GM11168 (cell line): ENCODE results near the gene DISP3.

Source experiments
- in situ Hi-C: fragments of 300-500 bp; cut with MboI; formaldehyde crosslinking; loops from one replicate; pipeline ENCODE4 v1.12.0; 2022; ENCODE audit warnings: low sequenced_read_pairs; ENCODE audit not compliant: unreplicated experiment

The DISP3 gene

GRCh38 chr1:11504599-11504998 lies 25.6 kb downstream of the DISP3 start:
- in situ Hi-C loops: no loop called here

GRCh38 chr1:11505591-11506538 lies 26.9 kb downstream of the DISP3 start:
- in situ Hi-C loops: no loop called here

GRCh38 chr1:11507309-11507708 lies 28.4 kb downstream of the DISP3 start:
- in situ Hi-C loops: no loop called here

DNA sequence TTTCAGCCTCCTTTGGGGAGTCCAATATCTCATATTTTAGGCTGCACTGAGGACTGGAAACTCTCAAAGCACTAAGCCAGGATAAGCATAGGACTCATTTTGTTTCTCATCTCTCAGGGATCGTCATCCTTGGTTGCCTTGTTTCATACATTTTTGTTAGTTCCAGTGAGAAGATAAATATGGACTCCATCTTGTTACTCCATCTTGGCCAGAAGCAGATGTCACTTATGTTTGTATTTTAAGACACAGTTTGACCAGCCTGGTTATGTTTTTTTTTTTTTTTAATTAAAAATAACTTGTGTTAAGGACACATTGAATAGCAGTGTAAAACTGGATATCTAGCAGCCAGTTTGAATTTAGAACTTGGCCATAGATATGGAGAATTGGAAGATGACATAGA lies 34.7 kb downstream of the DISP3 start:
- in situ Hi-C loops: no loop called here

DNA sequence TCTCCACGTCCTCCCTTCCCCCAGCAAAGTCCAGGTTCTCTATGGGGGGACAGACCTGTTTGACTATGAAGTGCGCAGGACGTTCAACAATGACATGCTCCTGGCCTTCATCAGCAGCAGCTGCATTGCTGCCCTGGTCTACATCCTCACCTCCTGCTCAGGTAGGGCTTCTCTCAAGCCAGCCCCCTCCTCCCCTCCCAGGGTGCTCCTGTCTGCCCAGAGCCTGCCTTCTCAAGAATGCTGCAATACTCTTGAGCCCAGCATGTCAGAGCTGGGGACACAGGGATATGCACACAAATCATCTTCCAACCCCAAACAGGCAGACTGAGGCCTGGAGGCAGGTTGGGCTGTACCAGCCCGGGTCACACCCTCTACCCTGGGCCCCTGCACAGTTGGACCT lies 35.4 kb downstream of the DISP3 start:
- in situ Hi-C loops: no loop called here

- in situ Hi-C loops: no loop called here
Observed at GRCh38 chr1:11515368-11516300, 36.7 kb downstream of the DISP3 start.

DNA sequence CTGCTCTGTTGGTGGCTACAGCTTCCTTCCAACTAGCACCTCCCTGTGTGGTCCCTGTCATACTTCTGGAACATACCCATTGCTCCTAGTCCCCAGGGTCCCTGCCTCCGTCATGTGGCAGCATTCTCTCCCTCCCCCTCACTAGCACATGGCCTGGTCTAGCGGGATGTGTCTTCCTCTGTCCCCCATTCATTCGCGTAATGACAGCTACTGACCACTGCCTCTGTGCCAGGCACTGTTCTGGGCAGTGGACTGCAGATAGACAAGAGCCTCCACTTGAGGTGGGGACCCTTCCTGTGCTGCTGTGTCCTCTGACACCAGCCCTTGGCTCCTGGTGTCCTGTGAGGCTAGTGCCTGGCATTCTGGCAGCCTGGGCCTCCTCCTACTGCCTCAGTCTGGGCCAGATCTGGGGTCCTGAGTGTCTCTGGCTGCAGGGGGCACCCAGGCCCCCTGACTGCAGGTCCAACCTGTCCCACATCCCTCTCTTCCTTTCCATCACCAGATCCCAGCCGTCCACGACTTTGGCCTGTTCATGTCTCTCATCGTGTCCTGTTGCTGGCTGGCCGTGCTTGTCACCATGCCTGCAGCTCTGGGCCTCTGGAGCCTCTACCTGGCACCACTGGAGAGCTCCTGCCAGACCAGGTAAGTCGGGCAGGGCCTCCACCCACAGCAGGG lies 38.1 kb downstream of the DISP3 start:
- in situ Hi-C loops: no loop called here

DNA sequence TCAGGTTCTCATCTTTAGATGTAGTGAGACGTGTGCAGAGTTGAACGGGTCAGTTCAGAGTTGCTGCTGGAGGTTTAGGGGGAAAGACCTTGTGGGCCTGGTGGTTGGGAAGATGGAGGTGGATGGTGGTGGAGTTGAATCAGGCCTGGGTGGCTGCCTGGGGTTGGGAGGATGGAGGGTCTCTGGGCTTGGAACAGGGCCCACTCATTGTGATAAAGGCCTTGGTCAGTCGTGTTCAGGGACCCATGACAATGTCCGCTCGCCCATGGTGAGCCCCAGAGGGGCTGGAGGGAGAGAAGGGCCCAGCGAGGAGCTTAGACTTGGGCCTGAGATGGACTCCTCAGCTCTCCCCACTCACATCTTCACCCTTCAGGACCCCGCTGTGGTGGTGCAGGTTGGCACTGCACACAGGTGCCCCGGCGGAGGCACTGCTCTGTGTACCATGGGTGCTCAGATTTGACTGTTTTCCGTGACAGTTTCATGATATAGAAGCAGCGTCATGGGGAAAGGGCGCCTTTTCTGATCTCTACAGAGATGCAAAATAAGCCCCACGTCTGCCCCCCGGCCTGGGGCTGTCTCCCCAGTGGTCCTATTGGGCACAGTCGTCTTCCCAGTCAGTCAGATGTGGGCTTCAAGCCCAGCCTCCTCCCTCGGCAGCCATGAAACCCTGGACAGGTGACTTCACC lies 39.2 kb downstream of the DISP3 start:
- in situ Hi-C loops: no loop called here

DNA sequence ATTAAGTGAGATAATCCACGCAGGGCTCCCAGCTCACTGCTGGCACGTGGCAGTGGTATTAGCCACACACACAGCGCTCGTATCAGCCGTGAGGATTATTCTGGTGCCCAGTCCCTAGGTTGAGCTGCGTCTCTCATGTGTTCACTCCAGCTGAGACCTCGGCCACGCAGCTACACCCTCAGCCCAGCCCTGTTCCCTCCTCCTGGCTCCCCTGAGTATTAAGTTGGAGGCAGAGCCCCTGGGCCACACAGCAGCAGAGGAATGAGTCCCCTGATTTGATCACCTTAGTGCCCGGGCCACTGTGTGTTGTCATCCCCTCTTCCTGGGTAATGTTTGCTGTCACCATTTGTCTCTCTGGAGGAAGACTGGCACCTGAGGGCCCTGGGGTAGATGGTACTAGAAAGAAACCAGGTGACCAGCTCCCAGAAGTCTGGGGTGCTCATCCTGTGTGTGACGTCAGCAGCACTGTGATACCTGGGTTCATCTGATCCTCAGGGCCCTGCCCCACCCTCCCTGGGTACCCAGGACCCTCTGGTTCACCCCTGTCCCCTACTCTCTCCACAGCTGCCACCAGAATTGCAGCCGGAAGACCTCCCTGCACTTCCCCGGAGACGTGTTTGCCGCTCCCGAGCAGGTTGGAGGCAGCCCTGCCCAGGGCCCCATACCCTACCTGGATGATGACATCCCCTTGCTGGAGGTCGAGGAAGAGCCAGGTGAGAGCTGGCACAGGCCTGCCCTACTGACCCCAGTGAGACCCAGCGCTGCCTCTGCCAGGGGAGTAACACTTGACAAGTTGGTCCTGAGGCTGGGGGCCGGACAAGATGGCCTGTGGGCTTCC lies 40.1 kb downstream of the DISP3 start:
- in situ Hi-C loops: no loop called here

GRCh38 chr1:11519629-11520031 lies 40.7 kb downstream of the DISP3 start:
- in situ Hi-C loops: no loop called here

- in situ Hi-C loops: no loop called here
Observed at GRCh38 chr1:11520531-11521233, 41.7 kb downstream of the DISP3 start.

- in situ Hi-C loops: no loop called here
Observed at GRCh38 chr1:11521582-11522399, 42.8 kb downstream of the DISP3 start.

DNA sequence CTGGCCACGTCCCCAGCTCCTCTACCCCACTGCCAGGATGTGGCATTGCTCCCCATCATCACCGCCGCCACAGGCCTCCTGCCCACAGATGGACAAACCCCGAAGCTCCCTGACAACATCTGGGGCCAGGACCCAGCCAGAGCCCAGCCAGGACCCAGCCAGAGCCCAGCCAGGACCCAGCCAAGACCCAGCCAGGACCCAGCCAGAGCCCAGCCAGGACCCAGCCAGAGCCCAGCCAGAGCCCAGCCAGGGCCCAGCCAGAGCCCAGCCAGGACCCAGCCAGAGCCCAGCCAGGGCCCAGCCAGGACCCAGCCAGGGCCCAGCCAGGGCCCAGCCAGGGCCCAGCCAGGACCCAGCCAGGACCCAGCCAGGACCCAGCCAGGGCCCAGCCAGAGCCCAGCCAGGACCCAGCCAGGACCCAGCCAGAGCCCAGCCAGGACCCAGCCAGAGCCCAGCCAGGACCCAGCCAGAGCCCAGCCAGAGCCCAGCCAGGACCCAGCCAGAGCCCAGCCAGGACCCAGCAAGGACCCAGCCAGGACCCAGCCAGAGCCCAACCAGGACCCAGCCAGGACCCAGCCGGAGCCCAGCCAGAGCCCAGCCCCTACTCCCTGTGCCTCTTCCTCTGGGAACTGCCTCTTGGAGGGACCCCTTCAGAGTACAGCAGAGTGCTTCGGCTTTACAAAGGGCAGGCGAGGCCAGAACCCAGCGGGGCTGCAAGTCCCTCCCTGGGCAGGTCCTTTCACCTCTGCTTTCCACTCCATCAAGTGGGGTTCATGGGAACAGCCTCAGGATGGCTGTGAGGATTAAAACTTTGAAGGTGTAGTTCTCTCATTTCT lies 43.7 kb downstream of the DISP3 start:
- in situ Hi-C loops: no loop called here

DNA sequence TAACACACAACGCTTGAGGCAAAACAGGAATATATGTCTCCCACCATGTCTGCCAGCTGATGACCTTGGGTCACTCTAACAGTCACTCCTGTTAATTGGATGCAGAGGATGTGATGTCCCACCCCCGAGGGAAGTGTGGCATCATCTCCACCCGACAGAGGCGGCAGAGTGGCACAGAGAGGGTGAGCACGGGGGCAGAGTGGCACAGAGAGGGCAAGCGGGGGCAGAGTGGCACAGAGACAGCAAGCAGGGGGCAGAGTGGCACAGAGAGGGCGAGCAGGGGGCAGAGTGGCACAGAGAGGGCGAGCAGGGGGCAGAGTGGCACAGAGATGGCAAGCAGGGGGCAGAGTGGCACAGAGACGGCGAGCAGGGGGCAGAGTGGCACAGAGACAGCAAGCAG lies 44.3 kb downstream of the DISP3 start:
- in situ Hi-C loops: no loop called here

GRCh38 chr1:11523746-11524464 lies 45.0 kb downstream of the DISP3 start:
- in situ Hi-C loops: no loop called here

- in situ Hi-C loops: no loop called here
Observed at GRCh38 chr1:11524465-11525150, 45.7 kb downstream of the DISP3 start.
